Gastrocnemius medialis (tissue), 4 donors: ENCODE measurements around the gene SSBP4.

ENCODE experiments used
- CTCF ChIP-seq, 5 experiments: fragments of 450-650 bp in 3 of 5; fragments of 200-600 bp in 2 of 5; sonication (generic) in 2 of 5; IDR thresholded peaks in 4 of 5; conservative IDR thresholded peaks in 1 of 5; 1 replicate in 4 of 5; 2 replicates in 1 of 5; pipeline ENCODE4 v1.5.1; 2016 to 2019; ENCODE audit warnings: antibody characterized with exemption in 5 of 5, mild to moderate bottlenecking in 3 of 5, moderate library complexity in 3 of 5
- POLR2A ChIP-seq, 2 donors: fragments of 450-650 bp; IDR thresholded peaks; one replicate each; pipeline ENCODE4 v1.6.1; 2017; ENCODE audit warnings: antibody characterized with exemption in 2 of 2, mild to moderate bottlenecking in 2 of 2, moderate library complexity in 2 of 2

- TF ChIP-seq CTCF (IDR thresholded peaks at IDR 0.05 in 4 of 5, conservative IDR thresholded peaks at IDR 0.05 in 1 of 5) (no peak), POLR2A (IDR thresholded peaks at IDR 0.05) (no peak)
These were observed 5.1 kb downstream of the SSBP4 start for GRCh38 chr19:18424122-18424889.
